ENCODE results near the gene PHAF1.

Gene PHAF1

GRCh38 chr16:67128417-67128816 is 18.7 kb downstream of the PHAF1 start:
- no peak for ATAC-seq
- TF ChIP-seq CSRNP3 (CRISPR knock-in tag; IDR thresholded peaks at IDR 0.05) (no peak), ZC3H10 (CRISPR knock-in tag; IDR thresholded peaks at IDR 0.05) (no peak), CREB5 (CRISPR knock-in tag; IDR thresholded peaks at IDR 0.05; ENCODE audit: low read depth) (no peak), BACH2 (CRISPR knock-in tag; IDR thresholded peaks at IDR 0.05; ENCODE audit: borderline replicate concordance) (no peak), SNAI2 (CRISPR knock-in tag; IDR thresholded peaks at IDR 0.05) (no peak), CSDC2 (CRISPR knock-in tag; IDR thresholded peaks at IDR 0.05) (no peak), TOX (CRISPR knock-in tag; IDR thresholded peaks at IDR 0.05; ENCODE audit: borderline replicate concordance) (no peak), TCF4 (CRISPR knock-in tag; IDR thresholded peaks at IDR 0.05; ENCODE audit: borderline replicate concordance) (no peak), ZFP3 (CRISPR knock-in tag; IDR thresholded peaks at IDR 0.05) (no peak), ESRRG (CRISPR knock-in tag; IDR thresholded peaks at IDR 0.05) (no peak)

GRCh38 chr16:67128887-67129286 is 19.1 kb downstream of the PHAF1 start:
- TF ChIP-seq ZNF8 (CRISPR knock-in tag; IDR thresholded peaks at IDR 0.05) (no peak), BACH2 (CRISPR knock-in tag; IDR thresholded peaks at IDR 0.05; ENCODE audit: borderline replicate concordance) (no peak), TCF4 (CRISPR knock-in tag; IDR thresholded peaks at IDR 0.05; ENCODE audit: borderline replicate concordance) (no peak), ISL1 (CRISPR knock-in tag; IDR thresholded peaks at IDR 0.05) (no peak), RARB (CRISPR knock-in tag; IDR thresholded peaks at IDR 0.05) (no peak), CSDC2 (CRISPR knock-in tag; IDR thresholded peaks at IDR 0.05) (no peak), PPARA (CRISPR knock-in tag; IDR thresholded peaks at IDR 0.05; ENCODE audit: borderline replicate concordance) (no peak), ZC3H10 (CRISPR knock-in tag; IDR thresholded peaks at IDR 0.05) (no peak), CSRNP3 (CRISPR knock-in tag; IDR thresholded peaks at IDR 0.05) (no peak)
- no peak for ATAC-seq

GRCh38 chr16:67129422-67129821 is 19.7 kb downstream of the PHAF1 start:
- no peak for ATAC-seq
- TF ChIP-seq TCF4 (CRISPR knock-in tag; IDR thresholded peaks at IDR 0.05; ENCODE audit: borderline replicate concordance), result no peak
- no peak for TF ChIP-seq BACH2 (CRISPR knock-in tag; IDR thresholded peaks at IDR 0.05; ENCODE audit: borderline replicate concordance)
- TF ChIP-seq TOX (CRISPR knock-in tag; IDR thresholded peaks at IDR 0.05; ENCODE audit: borderline replicate concordance), result no peak
- TF ChIP-seq CSDC2 (CRISPR knock-in tag; IDR thresholded peaks at IDR 0.05), result no peak
- TF ChIP-seq GLIS3 (CRISPR knock-in tag; IDR thresholded peaks at IDR 0.05), result no peak
- TF ChIP-seq PATZ1 (CRISPR knock-in tag; IDR thresholded peaks at IDR 0.05; ENCODE audit: borderline replicate concordance), result no peak
- no peak for TF ChIP-seq CREB5 (CRISPR knock-in tag; IDR thresholded peaks at IDR 0.05; ENCODE audit: low read depth)
- no peak for TF ChIP-seq ZFP30 (CRISPR knock-in tag; IDR thresholded peaks at IDR 0.05)
- no peak for TF ChIP-seq TSHZ2 (CRISPR knock-in tag; IDR thresholded peaks at IDR 0.05)
- TF ChIP-seq ZNF565 (CRISPR knock-in tag; conservative IDR thresholded peaks at IDR 0.05; ENCODE audit: low read depth), result no peak
- TF ChIP-seq ISL1 (CRISPR knock-in tag; IDR thresholded peaks at IDR 0.05), result no peak
- TF ChIP-seq ESRRG (CRISPR knock-in tag; IDR thresholded peaks at IDR 0.05), result no peak
- TF ChIP-seq SNAI2 (CRISPR knock-in tag; IDR thresholded peaks at IDR 0.05), result no peak
- TF ChIP-seq OSR1 (CRISPR knock-in tag; IDR thresholded peaks at IDR 0.05), result no peak
- TF ChIP-seq CSRNP3 (CRISPR knock-in tag; IDR thresholded peaks at IDR 0.05), result no peak
- no peak for TF ChIP-seq ZFP3 (CRISPR knock-in tag; IDR thresholded peaks at IDR 0.05)
- no peak for TF ChIP-seq RARB (CRISPR knock-in tag; IDR thresholded peaks at IDR 0.05)
- TF ChIP-seq ZC3H10 (CRISPR knock-in tag; IDR thresholded peaks at IDR 0.05), result no peak
- no peak for TF ChIP-seq ARNTL (CRISPR knock-in tag; IDR thresholded peaks at IDR 0.05; ENCODE audit: borderline replicate concordance, low read depth)
